Left colon (tissue), 2 donors: ENCODE data around the gene KCNIP1. TPM values are rescaled to one million over a fixed set of nuclear protein-coding genes. Genes with fewer than 3 reads are reported as not detected.
A peak's percentile ranks its signal among the peaks of the same experiment; 100 is the strongest.

Experiments used
- ATAC-seq: fragments of 200-7000 bp; cut with Tn5 transposase; one replicate; pipeline ENCODE4 v1.9.1; 2020; ENCODE audit warnings: mild to moderate bottlenecking, moderate library complexity
- DNase-seq, 2 donors: peaks; one replicate each; pipeline ENCODE4 v3.0.0-alpha.2; 2020
- intact Hi-C, 2 donors: fragments of 100-400 bp; cut with DNase I in 1 of 2; cut with micrococcal nuclease in 1 of 2; formaldehyde crosslinking; loops; one replicate each; pipeline versions ENCODE4 v1.11.2 to v1.14.0; 2022; cut with DNase I, micrococcal nuclease
- total RNA-seq, 2 donors: library from RNA; stranded (reverse); fragmentation: NEBNext Ultra II Directional; extraction: Animal tissue kit (Norgen Biotek cat#: 25700); gene quantifications; one replicate each; pipeline ENCODE4 v1.2.1, GENCODE V29; 2021
- donor health status: DM: no; HTN: no; CAD: no.
- donor health status: DM: yes; HTN: yes; CAD: no.

The KCNIP1 gene
- total RNA-seq, 2 donors from 2014 or later: 0.22 TPM; not detected in 1

- ATAC-seq (no peak), DNase-seq (no peak)
- intact Hi-C loops: no loop called here
Measured at GRCh38 chr5:170579601-170580000, 75.8 kb downstream of the KCNIP1 start.

DNA sequence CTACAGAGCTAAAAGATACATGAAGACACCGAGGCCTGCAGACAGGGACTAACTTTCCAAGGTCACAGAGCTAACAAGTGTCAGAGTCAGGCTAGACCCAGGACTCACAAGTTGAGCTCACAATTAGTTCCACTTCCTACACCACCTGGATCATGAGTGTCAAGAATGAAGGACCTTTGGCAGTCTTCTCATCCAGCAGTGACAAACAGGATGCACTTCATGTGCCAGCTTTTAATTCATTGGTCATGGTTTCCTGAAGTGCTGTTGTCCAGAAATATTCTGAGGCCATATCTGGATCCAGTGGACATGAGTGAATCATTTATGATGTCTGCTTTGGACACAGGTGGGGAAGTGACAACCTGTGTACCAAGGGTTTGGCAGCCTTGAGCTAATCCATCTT lies 77.4 kb downstream of the KCNIP1 start:
- ATAC-seq: no peak
- intact Hi-C loops: no loop called here
- no peak for DNase-seq

DNA sequence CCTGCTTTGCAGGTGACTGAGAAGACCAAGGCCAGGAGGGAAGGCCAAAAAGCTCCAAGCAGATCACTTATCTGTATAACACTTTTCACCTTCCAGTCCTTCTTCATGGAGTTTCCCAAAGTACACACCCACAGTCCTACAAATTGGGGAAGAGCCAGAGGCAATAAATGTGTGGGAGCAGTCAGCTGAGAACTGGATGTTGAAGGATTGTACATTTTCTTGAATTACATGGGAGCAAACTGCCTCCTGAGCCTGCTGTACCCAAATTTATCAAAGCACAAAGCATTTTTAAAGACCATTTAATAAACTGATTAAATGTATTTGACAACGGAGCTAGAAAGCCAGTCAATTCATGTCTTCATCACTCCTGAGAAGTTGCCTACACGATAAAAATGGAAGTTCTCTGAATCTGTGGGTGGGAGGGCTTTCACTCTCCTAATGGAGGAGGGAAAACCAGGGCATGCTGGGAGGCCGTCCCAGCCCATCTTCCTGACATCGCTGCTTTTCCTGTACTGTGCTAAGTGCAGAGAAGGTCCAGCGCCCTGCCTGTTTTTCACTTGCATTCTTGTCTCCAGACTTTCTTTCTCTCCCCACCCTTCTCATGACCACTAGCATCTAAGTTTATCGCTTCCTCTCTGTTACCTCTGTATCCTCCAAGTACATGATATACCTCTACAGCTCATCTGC lies 79.0 kb downstream of the KCNIP1 start:
- intact Hi-C loops: no loop called here
- ATAC-seq (no peak), DNase-seq (no peak)

GRCh38 chr5:170584003-170584402 lies 80.2 kb downstream of the KCNIP1 start:
- ATAC-seq (no peak), DNase-seq (no peak)
- intact Hi-C loops: no loop called here

GRCh38 chr5:170584450-170585058 lies 80.7 kb downstream of the KCNIP1 start:
- ATAC-seq: no peak
- intact Hi-C loops: no loop called here
- no peak for DNase-seq

DNA sequence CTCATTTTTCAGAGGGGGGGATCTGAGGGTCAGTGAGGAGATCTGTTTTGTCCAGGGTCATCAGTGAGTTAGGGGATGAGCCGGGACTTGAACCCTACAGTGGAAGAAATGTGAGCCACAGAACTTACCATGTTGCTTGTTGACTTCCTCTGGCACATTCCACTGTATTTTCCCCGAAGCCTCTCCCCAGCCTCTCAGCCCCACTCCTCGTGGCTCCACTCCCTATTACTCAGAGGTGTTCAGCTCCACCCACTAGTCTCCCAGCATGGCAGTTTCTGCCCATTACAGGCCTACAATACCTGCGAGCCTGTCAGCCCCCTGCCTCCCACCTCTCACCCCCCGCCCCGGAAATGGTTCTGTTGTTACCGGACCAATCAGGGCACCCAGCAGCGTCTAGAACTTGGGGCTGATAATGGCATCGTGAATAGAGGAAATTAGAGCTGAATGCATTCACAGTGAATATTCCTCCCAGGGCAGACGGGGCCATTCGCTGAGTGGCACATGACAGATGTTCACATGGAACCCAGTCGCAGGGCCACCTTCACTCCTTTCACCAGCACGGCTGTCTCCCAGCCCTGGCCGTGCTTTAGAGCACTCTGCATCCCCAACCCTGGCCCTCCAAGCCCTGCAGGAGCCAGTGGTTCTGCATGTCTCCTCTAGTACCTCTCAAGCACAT lies 81.6 kb downstream of the KCNIP1 start:
- intact Hi-C loops: no loop called here
- ATAC-seq (no peak), DNase-seq (no peak)

DNA sequence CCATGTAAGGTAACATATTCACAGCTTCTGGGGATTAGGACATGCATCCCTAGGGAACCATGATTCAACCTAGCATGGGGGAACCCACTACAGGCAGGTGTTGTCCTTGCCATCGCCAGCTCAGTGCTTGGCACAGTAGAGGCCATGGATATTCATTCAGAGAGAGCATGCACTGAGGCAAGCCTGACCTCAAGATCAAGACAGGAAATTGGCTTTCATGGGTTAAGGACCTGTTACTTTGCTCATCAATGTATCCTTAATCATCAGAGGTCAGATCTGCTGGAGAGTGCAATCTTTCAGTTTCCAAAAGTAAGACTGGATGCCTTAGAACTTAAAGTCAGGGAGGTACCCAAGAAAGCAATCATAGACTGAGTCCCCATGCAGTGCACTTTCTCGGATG lies 84.0 kb downstream of the KCNIP1 start:
- ATAC-seq (no peak), DNase-seq (no peak)
- intact Hi-C loops: no loop called here

DNA sequence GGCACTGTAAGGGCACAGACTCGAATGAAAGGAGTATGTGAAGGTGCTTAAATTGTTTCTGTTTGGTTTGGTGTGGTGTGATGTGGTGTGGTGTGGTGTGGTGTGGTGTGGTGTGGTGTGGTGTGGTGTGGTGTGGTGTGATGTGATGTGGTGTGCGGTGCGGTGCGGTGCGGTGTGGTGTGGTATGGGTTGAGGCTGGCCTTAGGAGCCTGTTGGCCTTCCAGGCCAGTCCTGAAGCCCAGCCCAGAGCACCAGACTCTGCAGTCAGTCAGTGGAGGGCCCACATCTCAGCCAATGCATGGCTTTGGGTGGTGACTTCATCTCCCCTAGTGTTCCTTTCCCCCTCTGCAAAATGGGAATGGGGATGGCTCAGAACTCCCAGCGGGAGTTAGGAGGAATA lies 85.8 kb downstream of the KCNIP1 start:
- DNase-seq: no peak
- intact Hi-C loops: no loop called here
- no peak for ATAC-seq

DNA sequence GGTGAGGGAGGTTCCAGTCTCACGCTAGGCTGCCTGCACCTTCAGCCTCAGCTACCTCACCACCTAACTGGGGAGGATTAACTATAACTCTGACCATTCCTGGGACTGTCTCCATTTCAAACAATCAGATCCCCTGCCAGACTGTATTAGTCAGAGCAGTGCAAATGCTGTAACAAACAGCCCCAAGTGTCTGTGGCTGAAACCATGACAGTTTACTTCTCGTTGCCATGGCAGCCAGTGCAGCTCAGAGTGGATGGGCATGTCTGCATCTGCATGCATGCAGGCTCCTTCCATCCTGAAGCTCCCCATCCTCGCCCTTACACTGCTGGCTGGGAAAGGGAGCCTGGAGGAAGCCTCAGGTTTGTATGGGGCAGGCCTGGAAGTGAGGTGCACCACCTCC lies 86.7 kb downstream of the KCNIP1 start:
- DNase-seq (no peak), ATAC-seq (no peak)
- intact Hi-C loops: no loop called here

DNA sequence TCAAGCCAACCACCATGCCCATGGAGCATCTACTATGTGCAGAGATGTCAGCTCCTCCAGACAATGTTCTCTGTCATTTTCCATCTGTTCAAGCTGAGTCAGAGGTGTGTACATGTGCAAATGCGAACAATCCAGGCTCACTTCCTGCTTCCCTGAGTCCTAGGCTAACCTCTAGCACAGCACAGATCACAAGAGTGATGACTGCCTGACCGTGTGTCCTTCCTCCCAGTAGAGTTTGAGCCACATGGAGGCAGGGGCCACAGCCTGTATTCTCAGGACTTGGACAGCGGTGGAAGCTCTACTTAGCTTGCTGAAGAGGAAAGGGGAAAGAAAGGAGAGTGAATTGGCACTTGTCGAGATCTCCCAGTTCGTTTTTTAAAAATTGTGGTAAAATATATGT lies 87.2 kb downstream of the KCNIP1 start:
- intact Hi-C loops: no loop called here
- DNase-seq (no peak), ATAC-seq (no peak)

DNA sequence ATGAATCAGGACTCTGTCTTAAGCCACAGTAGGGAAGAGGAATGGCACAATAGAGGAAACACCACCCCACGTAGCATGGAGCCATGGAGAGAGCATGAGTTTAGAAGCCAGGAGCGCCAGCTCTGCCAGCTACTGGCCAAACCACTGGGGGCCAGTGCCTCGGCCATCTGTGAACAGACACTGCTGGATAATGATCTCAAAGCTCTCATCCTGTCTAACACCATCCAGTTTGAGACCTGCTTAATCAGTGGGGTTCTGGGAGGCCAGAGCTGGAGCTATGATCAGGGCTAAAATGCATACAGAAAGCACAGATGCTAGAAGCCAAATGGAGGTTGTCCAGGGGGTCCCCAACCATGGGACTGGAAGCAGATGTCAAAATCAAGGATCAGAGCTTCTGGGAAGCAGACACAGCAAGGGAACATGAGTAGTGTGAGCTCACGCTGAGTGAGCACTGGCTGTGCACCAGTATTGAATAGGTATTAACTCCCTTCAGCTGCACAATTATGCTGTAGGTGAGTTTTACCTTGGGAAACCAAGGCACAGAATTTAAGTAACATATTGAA lies 92.7 kb downstream of the KCNIP1 start:
- ATAC-seq (no peak), DNase-seq (no peak)
- intact Hi-C loops: no loop called here

DNA sequence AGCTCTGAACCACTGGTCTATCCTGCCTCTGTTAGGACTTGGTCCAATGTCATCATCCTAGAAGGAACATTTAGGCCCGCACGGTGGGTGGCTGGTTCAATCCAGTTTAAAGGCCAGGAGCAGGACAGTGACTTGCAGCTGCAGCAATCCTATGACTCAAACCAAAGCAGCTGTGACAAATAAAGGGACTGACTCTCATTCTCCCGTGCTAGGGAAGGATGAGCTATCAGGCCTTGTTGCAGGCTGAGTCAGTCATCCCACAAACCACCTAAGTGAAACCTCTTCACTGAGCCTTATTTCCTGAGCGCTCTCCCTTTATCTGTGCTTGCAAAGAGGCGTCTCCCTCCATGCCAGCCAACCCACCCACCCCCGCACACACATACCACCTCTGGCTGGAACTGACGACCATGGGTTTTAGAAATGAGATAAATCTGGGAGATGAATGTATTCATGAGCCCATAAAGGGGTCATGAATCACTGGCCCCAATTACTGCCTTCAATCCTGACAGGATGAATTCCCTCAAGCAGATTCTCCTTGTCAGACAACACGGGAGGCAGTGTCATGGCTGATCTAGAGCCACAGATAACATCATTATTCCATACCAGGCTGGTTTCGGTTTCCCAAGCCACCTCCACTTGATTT lies 93.4 kb downstream of the KCNIP1 start:
- DNase-seq (no peak), ATAC-seq (no peak)

GRCh38 chr5:170597872-170598271 lies 94.1 kb downstream of the KCNIP1 start:
- DNase-seq (no peak), ATAC-seq (no peak)
- intact Hi-C loops: no loop called here

More for the DNA sequence above, 93.4 kb downstream of the KCNIP1 start:
- intact Hi-C loops: no loop called here

DNA sequence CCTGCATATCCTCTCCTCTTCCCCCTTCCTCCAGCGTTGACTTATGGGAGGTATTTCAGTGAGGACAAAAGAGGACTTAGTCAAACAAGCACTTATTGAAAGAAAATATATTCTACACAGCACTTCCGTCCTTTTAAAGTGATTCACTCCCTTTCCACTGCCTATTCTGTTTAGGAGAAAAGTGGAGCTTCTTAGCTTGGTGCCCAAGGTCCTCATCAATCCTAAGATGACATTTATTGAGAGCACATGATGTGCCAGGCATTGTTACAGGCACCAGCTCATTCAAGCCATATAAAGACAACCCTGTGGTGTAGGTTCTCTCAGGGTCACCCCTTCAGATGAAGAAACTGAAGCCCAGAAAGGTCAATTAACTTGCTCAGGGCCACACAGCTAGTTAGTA lies 95.9 kb downstream of the KCNIP1 start:
- ATAC-seq (no peak), DNase-seq (no peak)
- intact Hi-C loops: no loop called here

DNA sequence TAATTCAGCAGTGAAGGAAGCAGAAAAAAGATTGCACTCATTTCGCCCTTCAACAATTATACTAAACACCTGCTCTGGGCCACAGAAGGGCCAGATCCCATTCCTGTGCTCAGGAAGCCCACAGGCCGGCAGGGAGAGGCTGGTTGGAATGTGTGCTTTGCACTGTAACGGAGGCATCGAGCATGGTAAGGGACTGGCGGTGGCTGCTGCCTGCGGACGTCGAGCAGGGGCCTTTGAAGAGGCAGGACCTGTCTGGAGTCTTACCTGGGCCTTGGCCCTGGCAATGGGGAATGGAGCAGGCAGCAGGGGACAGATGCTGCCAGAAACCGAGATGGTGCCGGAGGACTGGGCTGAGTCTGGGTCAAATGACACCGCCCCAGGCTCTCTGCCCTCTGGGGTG lies 97.8 kb downstream of the KCNIP1 start:
- ATAC-seq: no peak
- intact Hi-C loops: no loop called here
- DNase-seq: no peak

DNA sequence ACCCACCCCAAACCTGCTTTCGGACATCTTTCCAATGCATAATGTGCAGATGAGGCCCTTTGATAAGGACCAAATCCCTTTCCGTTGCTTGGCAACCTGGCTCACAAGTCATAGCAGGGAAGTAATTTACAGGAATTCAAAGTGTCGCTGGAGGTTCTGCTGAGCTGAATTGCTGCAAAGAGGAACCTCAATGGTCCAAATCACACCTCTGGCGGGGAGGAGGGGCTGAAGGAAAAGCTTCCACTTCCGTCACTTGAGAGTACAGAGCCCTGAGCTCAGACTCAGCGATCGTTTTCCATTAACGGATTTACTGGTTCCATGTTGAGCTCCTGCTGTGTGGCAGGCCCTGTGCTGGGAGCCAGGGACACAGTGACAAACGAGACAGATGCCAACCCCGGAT lies 99.3 kb downstream of the KCNIP1 start:
- DNase-seq (no peak), ATAC-seq (no peak)
- intact Hi-C loops: no loop called here

DNA sequence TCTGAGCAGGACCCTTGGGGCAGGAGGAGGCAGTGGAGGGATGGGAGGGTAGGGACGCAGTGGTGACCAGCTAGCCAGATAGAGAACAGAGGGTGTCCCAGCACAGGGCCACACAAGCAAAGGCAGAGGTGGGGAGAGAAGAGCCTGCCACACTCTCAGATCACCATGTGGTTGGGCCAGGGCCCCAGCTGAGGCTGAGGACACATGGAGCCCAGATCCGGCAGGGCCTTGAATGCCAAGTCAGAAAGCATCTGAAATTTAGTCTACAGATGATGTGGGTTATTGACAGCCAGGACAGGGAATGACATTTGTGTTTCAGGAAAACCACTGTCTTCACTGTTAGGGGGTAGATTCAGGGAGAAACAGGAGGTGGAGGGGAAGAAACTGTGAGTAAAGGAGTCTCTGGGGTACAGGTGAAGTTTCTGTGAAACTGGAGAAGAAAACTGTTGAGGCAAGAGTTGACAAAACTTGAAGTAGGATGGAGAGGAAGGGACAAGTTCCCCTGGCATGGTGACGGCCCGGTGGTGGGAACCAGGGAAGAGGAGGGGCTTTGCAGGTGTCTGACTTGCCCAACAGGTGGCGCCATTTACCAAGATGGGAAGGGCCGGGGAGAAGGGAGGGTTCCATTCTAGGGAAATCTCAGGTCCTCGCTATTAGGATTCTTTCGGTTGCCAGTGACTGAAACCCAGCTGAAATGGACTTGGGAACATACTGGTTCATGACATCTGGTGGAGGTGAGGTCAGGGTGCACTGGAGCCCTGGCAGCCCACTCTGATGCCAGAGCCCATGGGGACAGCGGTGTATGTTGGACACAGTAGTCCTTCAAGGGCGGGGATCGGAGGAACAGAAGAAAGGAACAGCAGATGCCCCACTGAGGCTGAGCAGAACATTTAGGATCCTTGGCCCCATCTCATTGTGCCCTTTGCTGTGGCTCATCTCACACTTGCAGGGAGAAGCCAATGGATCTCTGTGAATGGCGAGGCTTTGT lies 100.1 kb downstream of the KCNIP1 start:
- intact Hi-C loops: no loop called here
- peak; percentile 50 for ATAC-seq
- peak in 1 of 2 donors; percentile 23 for DNase-seq

DNA sequence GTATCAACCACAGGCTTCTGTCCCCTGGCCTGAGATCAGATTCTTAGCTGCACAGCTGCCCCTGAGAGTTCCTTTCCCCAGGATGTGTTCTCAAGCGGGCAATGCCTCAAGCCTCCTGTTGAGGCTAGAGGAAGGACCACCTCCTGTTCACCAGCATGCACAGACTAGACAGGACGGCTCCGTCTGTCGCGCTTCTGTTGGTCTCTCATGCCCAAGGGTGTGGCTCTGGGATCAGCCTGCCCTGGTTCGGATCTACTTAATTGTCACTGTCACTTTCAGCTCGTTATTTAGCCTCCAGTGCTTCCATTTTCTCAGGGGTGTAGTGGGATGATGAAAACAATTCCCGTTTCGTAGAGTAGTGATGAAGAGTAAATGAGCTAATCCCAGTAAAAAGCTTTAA lies 103.1 kb downstream of the KCNIP1 start:
- DNase-seq (no peak), ATAC-seq (no peak)
- intact Hi-C loops: no loop called here
